GM19468 (cell line): Measurements from ENCODE around the gene TSPAN18.

Source experiments
- ATAC-seq: cut with Tn5 transposase; IDR thresholded peaks from one replicate; pipeline ENCODE4 v1.9.1; 2021; ENCODE audit warnings: mild to moderate bottlenecking, moderate library complexity, moderate number of reproducible peaks; ENCODE audit not compliant: unreplicated experiment; ENCODE audit errors: extremely low read depth

The TSPAN18 gene

GRCh38 chr11:44791316-44791925, 64.7 kb downstream of the TSPAN18 start:
- ATAC-seq: no peak

- no peak for ATAC-seq
Measured at GRCh38 chr11:44792171-44792570, 65.4 kb downstream of the TSPAN18 start.

- ATAC-seq: no peak
Measured at GRCh38 chr11:44793350-44794090, 66.8 kb downstream of the TSPAN18 start.

- ATAC-seq: no peak
Measured at GRCh38 chr11:44795803-44796535, 69.2 kb downstream of the TSPAN18 start.

- no peak for ATAC-seq
Measured at GRCh38 chr11:44797051-44797450, 70.3 kb downstream of the TSPAN18 start.

GRCh38 chr11:44797886-44798606, 71.3 kb downstream of the TSPAN18 start:
- no peak for ATAC-seq

- no peak for ATAC-seq
Measured at GRCh38 chr11:44798607-44798972, 71.8 kb downstream of the TSPAN18 start.

GRCh38 chr11:44799012-44799411, 72.2 kb downstream of the TSPAN18 start:
- ATAC-seq: no peak

- no peak for ATAC-seq
Measured at GRCh38 chr11:44802347-44802746, 75.6 kb downstream of the TSPAN18 start.

- no peak for ATAC-seq
Measured at GRCh38 chr11:44803009-44803408, 76.2 kb downstream of the TSPAN18 start.

GRCh38 chr11:44804449-44805437, 78.0 kb downstream of the TSPAN18 start:
- ATAC-seq: no peak

- ATAC-seq: no peak
Measured at GRCh38 chr11:44805596-44805995, 78.8 kb downstream of the TSPAN18 start.

GRCh38 chr11:44808053-44808753, 81.4 kb downstream of the TSPAN18 start:
- ATAC-seq: no peak

GRCh38 chr11:44809283-44809682, 82.5 kb downstream of the TSPAN18 start:
- no peak for ATAC-seq

- no peak for ATAC-seq
Measured at GRCh38 chr11:44811841-44812448, 85.2 kb downstream of the TSPAN18 start.

GRCh38 chr11:44812971-44813370, 86.2 kb downstream of the TSPAN18 start:
- ATAC-seq: no peak

GRCh38 chr11:44813401-44813800, 86.6 kb downstream of the TSPAN18 start:
- no peak for ATAC-seq

GRCh38 chr11:44814881-44815592, 88.3 kb downstream of the TSPAN18 start:
- no peak for ATAC-seq
